ENCODE data around the gene KDM7A. TPM values are rescaled to one million over a fixed set of nuclear protein-coding genes. Genes with fewer than 3 reads are reported as not detected.
A peak's percentile ranks its signal among the peaks of the same experiment; 100 is the strongest.

The KDM7A gene
- polyA plus RNA-seq, 1 donor from 2014 or later, result 3.8 TPM

- Mint-ChIP-seq H3K36me3 (peaks cover 14% of the 10 kb centered on the region), H3K4me3 (no peak overlapping the region), H3K4me1 (peaks cover 0 to 2% (median 0%) of the 10 kb centered on the region in 3 donors), H3K27ac (no peak overlapping the region), H3K27me3 (peaks cover 1% of the 10 kb centered on the region), H3K9me3 (peaks cover 5 to 27% (median 25%) of the 10 kb centered on the region in 3 donors)
Measured at GRCh38 chr7:140069298-140069949, 107.4 kb downstream of the KDM7A start.

- Mint-ChIP-seq H3K9me3 (peaks cover 5 to 27% (median 25%) of the 10 kb centered on the region in 3 donors), H3K4me1 (peaks cover 0 to 2% (median 0%) of the 10 kb centered on the region in 3 donors), H3K27ac (no peak overlapping the region), H3K36me3 (peaks cover 15% of the 10 kb centered on the region), H3K4me3 (no peak overlapping the region), H3K27me3 (no peaks in the 10 kb centered on the region)
Measured at GRCh38 chr7:140068033-140068432, 108.8 kb downstream of the KDM7A start.

GRCh38 chr7:140067052-140067451, 109.7 kb downstream of the KDM7A start:
- Mint-ChIP-seq H3K9me3 (peaks cover 5 to 27% (median 25%) of the 10 kb centered on the region in 3 donors), H3K27ac (no peak overlapping the region), H3K4me1 (peaks cover 0 to 3% (median 2%) of the 10 kb centered on the region in 3 donors), H3K4me3 (no peak overlapping the region), H3K36me3 (peaks cover 15% of the 10 kb centered on the region), H3K27me3 (peaks cover 1% of the 10 kb centered on the region)

GRCh38 chr7:140062528-140063299, 114.1 kb downstream of the KDM7A start, which contains the start of gene PARP12:
Gene PARP12, minus strand, starts transcription at chr7:140062951. Its CDS starts 104 bp downstream, at chr7:140062847.
- Mint-ChIP-seq H3K27ac (peak within 1 kb of the TSS; percentile 98 to 99 (median 99)), H3K9me3 (peaks cover 5 to 16% (median 15%) of the 10 kb centered on the region in 3 donors), H3K27me3 (peaks cover 1% of the 10 kb centered on the region), H3K4me3 (peak within 1 kb of the TSS; percentile 95 to 97 (median 97)), H3K4me1 (peaks cover 31 to 33% (median 32%) of the 10 kb centered on the region in 3 donors), H3K36me3 (peaks cover 13% of the 10 kb centered on the region)

- H3K4me1 Mint-ChIP-seq, result peaks cover 31 to 37% (median 33%) of the 10 kb centered on the region in 3 donors
Measured at GRCh38 chr7:140062118-140062527, 114.7 kb downstream of the KDM7A start.

GRCh38 chr7:140061607-140061930, 115.2 kb downstream of the KDM7A start:
- Mint-ChIP-seq H3K36me3 (peaks cover 10% of the 10 kb centered on the region), H3K27ac (peak overlapping the region; percentile 98 to 99 (median 99)), H3K4me3 (peak overlapping the region; percentile 95 to 97 (median 97)), H3K27me3 (peaks cover 1% of the 10 kb centered on the region), H3K9me3 (peaks cover 0 to 8% (median 6%) of the 10 kb centered on the region in 3 donors), H3K4me1 (peaks cover 30 to 42% (median 33%) of the 10 kb centered on the region in 3 donors)

More at GRCh38 chr7:140062118-140062527, 114.7 kb downstream of the KDM7A start:
- Mint-ChIP-seq H3K9me3 (peaks cover 2 to 13% (median 11%) of the 10 kb centered on the region in 3 donors), H3K36me3 (peaks cover 12% of the 10 kb centered on the region), H3K4me3 (peak overlapping the region; percentile 95 to 97 (median 97)), H3K27me3 (peaks cover 1% of the 10 kb centered on the region), H3K27ac (peak overlapping the region; percentile 98 to 99 (median 99))

GRCh38 chr7:140060788-140061606, 115.8 kb downstream of the KDM7A start:
- peaks cover 1% of the 10 kb centered on the region for H3K27me3 Mint-ChIP-seq
- peaks cover 0 to 5% (median under 1%) of the 10 kb centered on the region in 3 donors for H3K9me3 Mint-ChIP-seq

GRCh38 chr7:140060243-140060630, 116.5 kb downstream of the KDM7A start:
- Mint-ChIP-seq H3K4me3 (peak overlapping the region; percentile 95 to 97 (median 97)), H3K9me3 (no peaks in the 10 kb centered on the region), H3K4me1 (peaks cover 37 to 46% (median 38%) of the 10 kb centered on the region in 3 donors), H3K27me3 (peaks cover 1% of the 10 kb centered on the region), H3K27ac (peak overlapping the region; percentile 98 to 99 (median 99)), H3K36me3 (peaks cover 5% of the 10 kb centered on the region)

More at GRCh38 chr7:140060788-140061606, 115.8 kb downstream of the KDM7A start:
- Mint-ChIP-seq H3K4me1 (peaks cover 33 to 43% (median 34%) of the 10 kb centered on the region in 3 donors), H3K4me3 (peak overlapping the region; percentile 95 to 97 (median 97)), H3K36me3 (peaks cover 6% of the 10 kb centered on the region), H3K27ac (peak overlapping the region; percentile 98 to 99 (median 99))

GRCh38 chr7:140059273-140060242, 117.2 kb downstream of the KDM7A start:
- H3K4me3 Mint-ChIP-seq, result peak overlapping the region in 3 of 4 donors; percentile 95 to 97 (median 97)
- peaks cover 1% of the 10 kb centered on the region for H3K27me3 Mint-ChIP-seq
- peak overlapping the region in 2 of 3 donors; percentile 98 to 99 for H3K27ac Mint-ChIP-seq
- H3K9me3 Mint-ChIP-seq, result no peaks in the 10 kb centered on the region
- peaks cover 43 to 52% (median 43%) of the 10 kb centered on the region in 3 donors for H3K4me1 Mint-ChIP-seq
- H3K36me3 Mint-ChIP-seq, result peaks cover 7% of the 10 kb centered on the region

GRCh38 chr7:140058517-140058916, 118.3 kb downstream of the KDM7A start:
- Mint-ChIP-seq H3K27ac (peak overlapping the region in 2 of 3 donors; percentile 88 to 99), H3K4me1 (peaks cover 51 to 62% (median 52%) of the 10 kb centered on the region in 3 donors), H3K27me3 (peaks cover 1% of the 10 kb centered on the region), H3K4me3 (peak overlapping the region in 2 of 4 donors; percentile 32 to 95), H3K36me3 (peaks cover 6% of the 10 kb centered on the region), H3K9me3 (no peaks in the 10 kb centered on the region)

- H3K4me3 Mint-ChIP-seq, result no peak overlapping the region
- peaks cover 8% of the 10 kb centered on the region for H3K36me3 Mint-ChIP-seq
- peaks cover under 1% of the 10 kb centered on the region for H3K27me3 Mint-ChIP-seq
- H3K27ac Mint-ChIP-seq, result peak overlapping the region; percentile 50 to 91 (median 80)
- peaks cover 56 to 72% (median 57%) of the 10 kb centered on the region in 3 donors for H3K4me1 Mint-ChIP-seq
- no peaks in the 10 kb centered on the region for H3K9me3 Mint-ChIP-seq
Measured at GRCh38 chr7:140057143-140057535, 119.6 kb downstream of the KDM7A start.

- H3K36me3 Mint-ChIP-seq, result peaks cover 8% of the 10 kb centered on the region
- peak overlapping the region; percentile 50 to 91 (median 80) for H3K27ac Mint-ChIP-seq
- no peak overlapping the region for H3K4me3 Mint-ChIP-seq
- H3K9me3 Mint-ChIP-seq, result no peaks in the 10 kb centered on the region
- peaks cover 54 to 72% (median 55%) of the 10 kb centered on the region in 3 donors for H3K4me1 Mint-ChIP-seq
- H3K27me3 Mint-ChIP-seq, result no peaks in the 10 kb centered on the region
Measured at GRCh38 chr7:140056431-140057142, 120.2 kb downstream of the KDM7A start.

GRCh38 chr7:140055833-140056232, 121.0 kb downstream of the KDM7A start:
- H3K9me3 Mint-ChIP-seq, result no peaks in the 10 kb centered on the region
- H3K4me1 Mint-ChIP-seq, result peaks cover 47 to 65% (median 49%) of the 10 kb centered on the region in 3 donors
- no peaks in the 10 kb centered on the region for H3K27me3 Mint-ChIP-seq
- no peak overlapping the region for H3K4me3 Mint-ChIP-seq
- H3K36me3 Mint-ChIP-seq, result peaks cover 7% of the 10 kb centered on the region
- peak overlapping the region in 2 of 3 donors; percentile 37 to 91 for H3K27ac Mint-ChIP-seq

All from IgD-negative memory B cell (primary cell).